Coronary artery (tissue), 2 donors: ENCODE measurements around the gene C5AR2.
A peak's percentile ranks its signal among the peaks of the same experiment; 100 is the strongest.
"Not testable (repeated sequence)": the region's sequence is repeated elsewhere in the genome, so short reads cannot be mapped to it uniquely, and the experiment has no call there.

Source experiments
- DNase-seq: peaks from one replicate; pipeline ENCODE4 v3.0.0-alpha.2; 2017; ENCODE audit warnings: low spot score
- H3K27ac ChIP-seq, 2 donors: fragments of 200-600 bp; sonication (generic); one replicate each; pipeline ENCODE4 v1.5.1; 2016 to 2019
- H3K4me3 ChIP-seq: fragments of 200-600 bp; sonication (generic); 2 replicates; pipeline ENCODE4 v1.5.1; 2016; ENCODE audit warnings: mild to moderate bottlenecking, moderate library complexity
- TF ChIP-seq, protein P1 (sequence below): fragments of 200-600 bp; sonication (generic); IDR thresholded peaks from one replicate; pipeline ENCODE4 v1.5.1; 2019; ENCODE audit warnings: antibody characterized with exemption

The C5AR2 gene

GRCh38 chr19:47340477-47341208, 8.7 kb downstream of the C5AR2 start:
- DNase-seq = no peak
- TF ChIP-seq, protein P1, sequence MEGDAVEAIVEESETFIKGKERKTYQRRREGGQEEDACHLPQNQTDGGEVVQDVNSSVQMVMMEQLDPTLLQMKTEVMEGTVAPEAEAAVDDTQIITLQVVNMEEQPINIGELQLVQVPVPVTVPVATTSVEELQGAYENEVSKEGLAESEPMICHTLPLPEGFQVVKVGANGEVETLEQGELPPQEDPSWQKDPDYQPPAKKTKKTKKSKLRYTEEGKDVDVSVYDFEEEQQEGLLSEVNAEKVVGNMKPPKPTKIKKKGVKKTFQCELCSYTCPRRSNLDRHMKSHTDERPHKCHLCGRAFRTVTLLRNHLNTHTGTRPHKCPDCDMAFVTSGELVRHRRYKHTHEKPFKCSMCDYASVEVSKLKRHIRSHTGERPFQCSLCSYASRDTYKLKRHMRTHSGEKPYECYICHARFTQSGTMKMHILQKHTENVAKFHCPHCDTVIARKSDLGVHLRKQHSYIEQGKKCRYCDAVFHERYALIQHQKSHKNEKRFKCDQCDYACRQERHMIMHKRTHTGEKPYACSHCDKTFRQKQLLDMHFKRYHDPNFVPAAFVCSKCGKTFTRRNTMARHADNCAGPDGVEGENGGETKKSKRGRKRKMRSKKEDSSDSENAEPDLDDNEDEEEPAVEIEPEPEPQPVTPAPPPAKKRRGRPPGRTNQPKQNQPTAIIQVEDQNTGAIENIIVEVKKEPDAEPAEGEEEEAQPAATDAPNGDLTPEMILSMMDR = no peak
- no peak overlapping the region for H3K27ac ChIP-seq
- H3K4me3 ChIP-seq = no peak overlapping the region

- TF ChIP-seq, protein P1 = no peak
These were observed 9.8 kb downstream of the C5AR2 start for GRCh38 chr19:47341734-47342133.

DNA sequence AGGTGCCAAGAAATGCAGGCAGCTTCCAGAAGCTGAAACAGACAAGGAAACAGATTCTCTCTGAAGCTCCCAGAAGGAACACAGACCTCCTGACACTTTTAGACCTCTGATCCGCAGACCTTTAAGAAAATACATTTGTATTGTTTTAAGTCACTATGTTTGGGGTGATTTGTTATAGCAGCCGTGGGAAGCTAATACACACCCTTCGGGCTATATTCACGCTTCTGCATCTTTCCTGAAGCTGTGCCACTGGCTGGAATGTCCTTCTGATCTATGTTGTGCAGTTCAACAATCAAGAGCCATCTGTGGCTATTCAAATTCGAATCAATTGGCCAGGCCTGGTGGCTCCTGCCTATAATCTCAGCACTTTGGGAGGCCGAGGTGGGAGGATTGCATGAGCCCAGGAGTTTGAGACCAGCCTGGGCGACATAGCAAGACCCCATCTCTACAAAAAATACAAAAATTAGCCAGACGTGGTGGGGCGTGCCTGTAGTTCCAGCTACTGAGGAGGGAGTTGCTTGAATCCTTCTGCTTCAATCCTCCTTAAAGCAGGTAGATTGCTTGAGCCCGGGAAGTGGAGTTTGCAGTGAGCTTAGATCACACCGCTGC, 11.3 kb downstream of the C5AR2 start:
- TF ChIP-seq, protein P1 = no peak
- Histone ChIP-seq H3K4me3 (no peak overlapping the region), H3K27ac (no peak overlapping the region)
- no peak for DNase-seq

More at GRCh38 chr19:47341734-47342133, 9.8 kb downstream of the C5AR2 start:
- no peak for DNase-seq
- no peak overlapping the region for H3K4me3 ChIP-seq
- H3K27ac ChIP-seq = no peak overlapping the region

DNA sequence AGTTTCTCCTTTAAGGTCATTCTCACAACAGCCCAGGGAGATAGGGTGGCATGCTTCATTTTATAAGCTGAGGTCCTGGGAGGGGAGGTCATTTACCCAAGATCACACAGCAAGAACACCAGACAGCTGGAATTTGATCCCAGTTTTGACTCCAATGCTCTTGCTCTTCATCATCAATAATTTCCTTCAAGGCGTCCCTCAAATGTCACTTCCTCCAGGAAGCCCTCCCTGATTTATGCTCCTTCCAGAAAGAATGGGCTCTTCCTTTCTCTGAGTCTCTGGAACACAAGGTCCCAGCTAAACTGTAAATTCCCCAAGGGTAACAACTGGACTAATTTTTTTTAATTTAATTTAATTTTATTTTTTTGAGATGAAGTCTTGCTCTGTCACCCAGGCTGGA, 12.4 kb downstream of the C5AR2 start:
- no peak overlapping the region for H3K27ac ChIP-seq
- DNase-seq = no peak
- no peak overlapping the region for H3K4me3 ChIP-seq
- TF ChIP-seq, protein P1 = no peak

DNA sequence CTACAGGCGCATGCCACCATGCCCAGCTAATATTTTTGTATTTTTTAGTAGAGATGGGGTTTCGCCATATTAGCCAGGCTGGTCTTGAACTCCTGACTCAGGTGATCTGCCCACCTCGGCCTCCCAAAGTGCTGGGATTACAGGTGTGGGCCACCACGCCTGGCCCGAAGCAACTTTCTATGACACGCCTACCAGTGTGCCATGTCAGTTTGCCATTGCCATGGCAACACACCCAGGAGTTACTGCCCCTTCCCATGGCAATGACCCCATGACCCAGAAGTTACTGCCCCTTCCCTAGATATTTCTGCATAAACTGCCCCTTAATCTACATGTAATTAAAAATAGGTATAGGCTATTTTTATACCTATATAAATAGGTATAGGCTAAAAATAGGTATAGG, 14.0 kb downstream of the C5AR2 start:
- H3K27ac ChIP-seq, DNase-seq: not testable (repeated sequence)

GRCh38 chr19:47348819-47349795, 17.1 kb downstream of the C5AR2 start, which contains the start of gene DHX34:
Gene DHX34, plus strand, starts transcription at chr19:47349315. Its CDS starts 3,716 bp downstream, at chr19:47353031.
- DNase-seq = peak; percentile 99
- Histone ChIP-seq H3K4me3 (peak within 1 kb of the TSS; percentile 90), H3K27ac (peak within 1 kb of the TSS; percentile 10 to 85)
- TF ChIP-seq, protein P1 = peak; percentile 92

More for the DNA sequence above, 14.0 kb downstream of the C5AR2 start:
- not testable (repeated sequence) for H3K4me3 ChIP-seq

DNA sequence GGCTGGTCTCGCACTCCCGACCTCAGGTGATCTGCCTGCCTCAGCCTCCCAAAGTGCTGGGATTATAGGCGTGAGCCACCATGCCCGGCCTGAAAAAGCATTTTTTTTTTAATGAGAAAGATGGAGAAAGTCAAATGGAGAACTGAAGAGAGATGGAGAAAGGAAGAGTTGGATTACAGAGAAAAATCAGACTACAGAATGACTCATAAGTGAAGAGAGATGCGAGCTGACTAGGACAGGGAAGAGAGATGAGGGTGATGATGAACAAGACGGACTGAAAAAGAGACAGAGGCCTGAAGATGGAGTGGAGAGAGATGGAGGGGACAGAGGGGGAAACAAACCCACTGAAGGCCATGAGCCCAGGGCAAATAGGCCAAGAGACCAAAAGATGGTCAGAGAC, 18.7 kb downstream of the C5AR2 start:
- Histone ChIP-seq H3K4me3 (no peak overlapping the region), H3K27ac (no peak overlapping the region)
- TF ChIP-seq, protein P1 = no peak
- no peak for DNase-seq
